ENCODE results near the gene ATF5.

GRCh38 chr19:49931293-49932040, 2.5 kb downstream of the ATF5 start:
- TF ChIP-seq, protein P1, sequence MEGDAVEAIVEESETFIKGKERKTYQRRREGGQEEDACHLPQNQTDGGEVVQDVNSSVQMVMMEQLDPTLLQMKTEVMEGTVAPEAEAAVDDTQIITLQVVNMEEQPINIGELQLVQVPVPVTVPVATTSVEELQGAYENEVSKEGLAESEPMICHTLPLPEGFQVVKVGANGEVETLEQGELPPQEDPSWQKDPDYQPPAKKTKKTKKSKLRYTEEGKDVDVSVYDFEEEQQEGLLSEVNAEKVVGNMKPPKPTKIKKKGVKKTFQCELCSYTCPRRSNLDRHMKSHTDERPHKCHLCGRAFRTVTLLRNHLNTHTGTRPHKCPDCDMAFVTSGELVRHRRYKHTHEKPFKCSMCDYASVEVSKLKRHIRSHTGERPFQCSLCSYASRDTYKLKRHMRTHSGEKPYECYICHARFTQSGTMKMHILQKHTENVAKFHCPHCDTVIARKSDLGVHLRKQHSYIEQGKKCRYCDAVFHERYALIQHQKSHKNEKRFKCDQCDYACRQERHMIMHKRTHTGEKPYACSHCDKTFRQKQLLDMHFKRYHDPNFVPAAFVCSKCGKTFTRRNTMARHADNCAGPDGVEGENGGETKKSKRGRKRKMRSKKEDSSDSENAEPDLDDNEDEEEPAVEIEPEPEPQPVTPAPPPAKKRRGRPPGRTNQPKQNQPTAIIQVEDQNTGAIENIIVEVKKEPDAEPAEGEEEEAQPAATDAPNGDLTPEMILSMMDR (IDR thresholded peaks at IDR 0.05), result no peak
- TF ChIP-seq EZH2 (IDR thresholded peaks at IDR 0.05; ENCODE audit: borderline replicate concordance, insufficient read depth, low read depth, low read length, poor library complexity, severe bottlenecking), result no peak

Measured in B cell (primary cell).